ENCODE measurements around the gene MAPRE2.

The MAPRE2 gene

GRCh38 chr18:35180455-35180854 lies 139.2 kb downstream of the MAPRE2 start:
- Histone ChIP-seq H3K4me1 (ENCODE audit: insufficient read depth, low read length) (no peaks in the 10 kb centered on the region), H3K9ac (ENCODE audit: low read depth, low read length) (no peak overlapping the region), H3K9me3 (ENCODE audit: control insufficient read depth, insufficient read depth, low read length) (no peaks in the 10 kb centered on the region; the same call in 1 of the 2 replicates), H3K36me3 (ENCODE audit: insufficient read depth, low read length) (no peaks in the 10 kb centered on the region)

DNA sequence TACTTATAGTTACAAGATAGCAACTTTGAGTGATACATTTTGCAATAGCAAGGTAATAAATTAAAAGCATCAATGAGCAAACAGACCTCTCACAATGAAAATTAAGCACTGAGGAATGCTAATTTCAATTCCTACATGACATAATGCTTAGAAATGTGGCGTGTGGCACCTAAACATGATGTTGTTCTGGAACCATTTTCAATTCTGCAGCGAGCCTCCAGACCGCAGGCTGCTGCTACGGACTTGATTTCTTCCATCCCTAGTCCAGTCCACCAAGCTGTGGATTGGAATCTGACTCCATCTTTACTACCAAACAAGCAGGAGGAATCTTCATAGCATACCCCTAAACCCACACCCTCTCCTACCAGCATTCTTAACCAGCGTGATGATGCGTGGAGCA lies 140.9 kb downstream of the MAPRE2 start:
- no peaks in the 10 kb centered on the region; the same call in 1 of the 2 replicates for H3K4me1 ChIP-seq (ENCODE audit: insufficient read depth, low read length)
- no peaks in the 10 kb centered on the region for H3K9me3 ChIP-seq (ENCODE audit: control insufficient read depth, insufficient read depth, low read length)
- no peak overlapping the region for H3K9ac ChIP-seq (ENCODE audit: low read depth, low read length)
- no peaks in the 10 kb centered on the region for H3K36me3 ChIP-seq (ENCODE audit: insufficient read depth, low read length)

- Histone ChIP-seq H3K9me3 (ENCODE audit: control insufficient read depth, insufficient read depth, low read length) (no peaks in the 10 kb centered on the region), H3K4me1 (ENCODE audit: insufficient read depth, low read length) (no peaks in the 10 kb centered on the region; the same call in 1 of the 2 replicates), H3K36me3 (ENCODE audit: insufficient read depth, low read length) (no peaks in the 10 kb centered on the region), H3K9ac (ENCODE audit: low read depth, low read length) (no peak overlapping the region)
These were observed 142.7 kb downstream of the MAPRE2 start for GRCh38 chr18:35183886-35184285.

- Histone ChIP-seq H3K4me1 (ENCODE audit: insufficient read depth, low read length) (peaks cover 4% of the 10 kb centered on the region; the same call in 1 of the 2 replicates), H3K36me3 (ENCODE audit: insufficient read depth, low read length) (no peaks in the 10 kb centered on the region), H3K9me3 (ENCODE audit: control insufficient read depth, insufficient read depth, low read length) (no peaks in the 10 kb centered on the region), H3K9ac (ENCODE audit: low read depth, low read length) (no peak overlapping the region)
These were observed 144.6 kb downstream of the MAPRE2 start for GRCh38 chr18:35185771-35186170.

DNA sequence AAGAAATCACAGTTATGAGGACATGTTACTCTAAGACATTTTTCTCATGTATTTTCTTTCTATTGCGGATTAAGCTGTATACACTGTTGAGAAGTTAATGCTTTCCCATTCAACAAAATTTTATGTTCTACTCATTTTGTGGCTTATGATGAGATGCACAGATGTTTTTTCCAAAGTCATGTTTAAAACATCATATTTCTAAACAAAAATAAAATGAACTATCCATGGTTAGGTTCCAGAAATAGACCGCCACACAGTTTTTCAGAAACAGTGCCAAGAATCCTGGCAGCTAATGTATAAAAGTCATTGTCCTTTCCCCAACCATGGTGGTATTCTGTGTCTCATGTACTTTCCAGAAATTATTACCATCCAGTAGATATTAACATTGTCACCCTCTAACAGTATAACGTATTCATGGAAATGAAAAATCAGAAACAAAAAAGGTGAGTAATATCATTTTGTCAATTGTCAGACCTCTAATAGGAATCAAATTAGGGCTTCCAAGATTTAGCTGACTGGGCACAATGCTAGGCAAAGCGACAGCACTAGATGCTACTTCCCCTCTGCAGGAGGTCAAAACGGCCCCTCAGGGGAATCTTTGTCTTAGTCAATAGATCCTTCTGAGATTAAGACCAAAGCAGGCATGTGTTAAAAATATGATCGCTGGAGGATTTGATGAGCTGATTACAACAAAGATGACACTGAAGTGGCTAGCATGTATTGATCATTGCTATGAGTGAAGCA lies 145.2 kb downstream of the MAPRE2 start:
- Histone ChIP-seq H3K9ac (ENCODE audit: low read depth, low read length) (no peak overlapping the region), H3K36me3 (ENCODE audit: insufficient read depth, low read length) (no peaks in the 10 kb centered on the region), H3K4me1 (ENCODE audit: insufficient read depth, low read length) (peaks cover 11% of the 10 kb centered on the region; the same call in 1 of the 2 replicates), H3K9me3 (ENCODE audit: control insufficient read depth, insufficient read depth, low read length) (no peaks in the 10 kb centered on the region)

DNA sequence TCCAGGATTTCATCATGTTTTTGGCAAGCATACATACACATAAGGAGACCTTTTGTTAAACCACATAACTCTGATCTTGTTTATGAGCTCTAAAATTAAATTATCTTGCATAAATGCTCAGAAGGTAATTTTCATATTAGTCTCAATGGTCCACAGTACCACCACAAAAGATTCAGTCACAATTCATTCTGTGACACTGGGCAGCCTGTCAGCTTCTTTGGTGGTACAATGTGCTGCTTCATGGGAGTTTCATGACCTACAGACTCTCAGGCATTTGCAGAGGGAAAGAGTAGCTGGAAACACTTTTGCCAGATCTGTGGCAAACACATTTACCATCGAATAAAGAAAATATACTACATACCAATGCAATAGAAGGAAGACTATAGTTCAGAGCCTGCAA lies 148.3 kb downstream of the MAPRE2 start:
- H3K4me1 ChIP-seq (ENCODE audit: insufficient read depth, low read length), result peaks cover 14% of the 10 kb centered on the region; the same call in 1 of the 2 replicates
- H3K9me3 ChIP-seq (ENCODE audit: control insufficient read depth, insufficient read depth, low read length), result no peaks in the 10 kb centered on the region
- no peak overlapping the region for H3K9ac ChIP-seq (ENCODE audit: low read depth, low read length)
- H3K36me3 ChIP-seq (ENCODE audit: insufficient read depth, low read length), result no peaks in the 10 kb centered on the region

DNA sequence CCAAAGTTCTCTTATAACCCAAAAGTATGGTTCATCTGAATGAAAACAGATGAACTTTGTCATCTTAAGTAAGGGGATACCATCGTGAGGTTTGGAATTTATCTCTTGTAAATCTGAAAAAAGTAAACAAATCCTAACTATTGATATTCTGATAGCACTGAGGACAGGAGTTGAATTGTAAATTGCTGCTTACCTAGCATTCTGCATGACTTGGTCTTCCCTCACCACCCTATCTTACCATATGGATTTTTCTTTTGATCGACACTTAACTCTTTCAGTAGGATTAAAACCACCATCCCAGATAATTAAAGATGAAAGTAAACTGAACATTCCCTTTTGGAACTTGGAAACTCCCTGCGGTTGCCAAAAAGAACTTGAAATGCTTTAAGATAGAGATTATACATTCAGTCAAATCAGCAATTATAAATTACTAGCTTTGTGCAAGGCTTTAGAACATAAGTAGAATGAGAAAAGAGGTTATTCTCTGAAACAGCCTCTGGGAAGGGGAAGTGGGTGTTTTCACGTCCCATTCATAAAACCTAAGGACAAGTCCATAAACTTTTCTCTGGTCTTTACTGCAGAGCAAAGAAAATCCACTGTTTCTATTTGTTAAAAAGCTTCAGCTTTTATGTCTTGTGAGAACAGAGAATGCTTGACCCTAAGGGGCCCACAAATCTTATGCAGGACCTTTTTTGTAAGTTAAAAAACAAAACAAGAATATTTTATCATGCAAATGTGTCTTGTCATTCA lies 149.9 kb downstream of the MAPRE2 start:
- H3K36me3 ChIP-seq (ENCODE audit: insufficient read depth, low read length), result no peaks in the 10 kb centered on the region
- H3K9ac ChIP-seq (ENCODE audit: low read depth, low read length), result no peak overlapping the region
- H3K9me3 ChIP-seq (ENCODE audit: control insufficient read depth, insufficient read depth, low read length), result no peaks in the 10 kb centered on the region
- H3K4me1 ChIP-seq (ENCODE audit: insufficient read depth, low read length), result peaks cover 14% of the 10 kb centered on the region; the same call in 1 of the 2 replicates

GRCh38 chr18:35191698-35192025 lies 150.4 kb downstream of the MAPRE2 start:
- H3K9me3 ChIP-seq (ENCODE audit: control insufficient read depth, insufficient read depth, low read length), result no peaks in the 10 kb centered on the region
- H3K4me1 ChIP-seq (ENCODE audit: insufficient read depth, low read length), result peaks cover 14% of the 10 kb centered on the region; the same call in 1 of the 2 replicates
- no peak overlapping the region for H3K9ac ChIP-seq (ENCODE audit: low read depth, low read length)
- no peaks in the 10 kb centered on the region for H3K36me3 ChIP-seq (ENCODE audit: insufficient read depth, low read length)

GRCh38 chr18:35192415-35192814 lies 151.2 kb downstream of the MAPRE2 start:
- Histone ChIP-seq H3K36me3 (ENCODE audit: insufficient read depth, low read length) (no peaks in the 10 kb centered on the region), H3K9me3 (ENCODE audit: control insufficient read depth, insufficient read depth, low read length) (no peaks in the 10 kb centered on the region), H3K9ac (ENCODE audit: low read depth, low read length) (no peak overlapping the region), H3K4me1 (ENCODE audit: insufficient read depth, low read length) (peaks cover 14% of the 10 kb centered on the region; the same call in 1 of the 2 replicates)

Data from ES-I3 (cell line).